ENCODE results near the gene MIER1.

Gene MIER1

DNA sequence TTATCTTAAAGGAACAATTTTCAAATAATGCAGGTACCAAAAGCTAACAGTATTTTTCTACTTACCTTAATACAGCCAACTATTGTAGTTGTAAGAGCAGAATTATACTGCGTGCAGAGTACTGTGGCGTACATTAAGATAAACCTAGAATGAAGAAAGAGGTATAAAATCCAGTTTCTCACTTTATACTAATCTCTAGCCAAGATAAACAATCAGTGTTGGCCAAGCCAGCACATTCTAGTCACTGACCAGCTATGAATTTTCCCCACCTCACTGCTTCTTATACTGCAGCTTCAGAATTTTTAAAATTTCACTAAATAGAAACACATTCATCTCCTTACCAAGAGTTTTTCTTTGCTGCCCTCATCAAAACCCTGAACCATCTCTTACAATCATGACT lies 95.5 kb downstream of the MIER1 start:
- no peak overlapping the region for H3K4me3 ChIP-seq (ENCODE audit: low read length)
- no peaks in the 10 kb centered on the region for H3K4me1 ChIP-seq (ENCODE audit: insufficient read depth, low read length)
- H3K9me3 ChIP-seq (ENCODE audit: low read length), result peaks cover 3% of the 10 kb centered on the region
- no peak overlapping the region for H2AFZ ChIP-seq (ENCODE audit: low read depth, low read length)
- H3K27me3 ChIP-seq (ENCODE audit: insufficient read depth, low read length), result no peaks in the 10 kb centered on the region
- peaks cover 51% of the 10 kb centered on the region for H3K36me3 ChIP-seq (ENCODE audit: insufficient read depth, low read length)

DNA sequence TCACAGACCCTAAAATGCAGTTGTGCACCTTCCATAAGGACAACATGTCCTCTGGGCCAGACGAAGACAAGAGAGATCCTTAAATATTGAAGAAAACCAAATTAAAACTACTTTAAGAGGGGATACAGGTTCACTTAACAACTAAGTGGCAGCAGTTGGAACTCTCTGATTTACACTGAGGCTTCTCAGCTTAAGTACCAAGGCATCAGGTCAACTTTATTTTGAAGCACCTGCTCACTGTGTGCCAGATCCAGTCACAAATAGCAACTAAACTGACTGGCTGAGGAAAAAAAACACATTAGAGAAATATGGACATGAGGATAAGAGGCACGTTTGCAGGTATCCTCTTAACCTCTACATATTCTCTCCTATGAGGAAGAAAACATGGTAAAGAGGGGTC lies 96.0 kb downstream of the MIER1 start:
- no peak overlapping the region for H3K4me3 ChIP-seq (ENCODE audit: low read length)
- no peaks in the 10 kb centered on the region for H3K4me1 ChIP-seq (ENCODE audit: insufficient read depth, low read length)
- H3K27me3 ChIP-seq (ENCODE audit: insufficient read depth, low read length), result no peaks in the 10 kb centered on the region
- peaks cover 51% of the 10 kb centered on the region for H3K36me3 ChIP-seq (ENCODE audit: insufficient read depth, low read length)
- H3K9me3 ChIP-seq (ENCODE audit: low read length), result peaks cover 3% of the 10 kb centered on the region
- no peak overlapping the region for H2AFZ ChIP-seq (ENCODE audit: low read depth, low read length)

DNA sequence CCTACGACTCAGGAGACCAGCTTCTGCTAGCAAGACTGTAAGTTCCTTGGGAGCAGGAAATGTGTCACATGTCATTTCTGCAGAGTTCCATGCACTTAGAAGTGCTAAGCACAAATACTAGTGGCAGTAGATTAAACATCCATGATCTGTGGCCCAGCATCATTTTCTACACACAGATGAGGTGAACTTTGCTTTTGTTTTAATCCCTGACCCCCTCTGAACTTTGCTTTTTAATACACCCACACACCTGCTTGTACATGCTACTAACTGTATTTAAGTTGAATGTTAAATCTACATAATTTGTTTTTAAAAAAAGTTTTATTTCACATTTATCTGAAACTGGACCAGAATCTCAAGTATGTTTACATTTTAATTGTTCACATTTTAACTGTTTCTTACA lies 104.7 kb downstream of the MIER1 start:
- Histone ChIP-seq H3K36me3 (ENCODE audit: insufficient read depth, low read length) (peaks cover 24% of the 10 kb centered on the region), H3K9me3 (ENCODE audit: low read length) (no peaks in the 10 kb centered on the region), H3K4me3 (ENCODE audit: low read length) (no peak overlapping the region), H3K4me1 (ENCODE audit: insufficient read depth, low read length) (no peaks in the 10 kb centered on the region), H3K27me3 (ENCODE audit: insufficient read depth, low read length) (no peaks in the 10 kb centered on the region), H2AFZ (ENCODE audit: low read depth, low read length) (no peak overlapping the region)

DNA sequence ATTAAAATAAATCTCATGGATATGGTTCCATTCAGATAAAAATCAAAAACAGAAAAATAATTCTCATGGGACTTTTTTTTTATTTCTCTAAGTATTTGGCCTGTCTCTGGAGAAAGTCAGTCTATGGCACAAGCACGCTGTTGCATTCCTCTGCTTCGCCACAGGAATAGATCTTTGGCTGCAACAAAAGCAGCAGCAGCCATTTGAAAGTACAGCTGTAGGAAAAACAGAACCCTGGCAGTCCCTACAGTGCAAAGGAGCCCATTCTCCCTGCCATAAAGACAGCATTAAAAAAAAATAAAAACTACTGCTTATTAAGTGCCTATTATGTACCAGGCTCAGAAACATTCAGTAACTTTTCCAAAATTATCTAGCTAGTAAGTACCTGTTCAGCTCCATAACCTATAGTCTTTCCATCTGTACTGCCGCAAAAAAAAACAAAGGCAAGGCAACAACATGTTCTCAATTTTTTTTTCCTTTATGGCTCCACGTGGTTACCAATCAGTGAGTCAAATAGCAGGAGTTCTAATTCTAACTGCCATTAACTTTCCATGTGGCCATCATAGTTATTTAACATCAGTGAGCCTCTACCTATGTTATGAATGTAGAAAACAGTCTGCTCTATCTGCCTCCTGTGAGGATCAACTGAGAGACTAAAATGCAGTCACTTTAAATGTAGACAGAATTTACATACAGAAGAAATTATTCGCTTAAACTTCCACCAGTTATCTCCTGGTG lies 106.5 kb downstream of the MIER1 start:
- H2AFZ ChIP-seq (ENCODE audit: low read depth, low read length), result no peak overlapping the region
- peaks cover 4% of the 10 kb centered on the region for H3K9me3 ChIP-seq (ENCODE audit: low read length)
- H3K4me1 ChIP-seq (ENCODE audit: insufficient read depth, low read length), result no peaks in the 10 kb centered on the region
- peaks cover 24% of the 10 kb centered on the region for H3K36me3 ChIP-seq (ENCODE audit: insufficient read depth, low read length)
- no peak overlapping the region for H3K4me3 ChIP-seq (ENCODE audit: low read length)
- H3K27me3 ChIP-seq (ENCODE audit: insufficient read depth, low read length), result no peaks in the 10 kb centered on the region

DNA sequence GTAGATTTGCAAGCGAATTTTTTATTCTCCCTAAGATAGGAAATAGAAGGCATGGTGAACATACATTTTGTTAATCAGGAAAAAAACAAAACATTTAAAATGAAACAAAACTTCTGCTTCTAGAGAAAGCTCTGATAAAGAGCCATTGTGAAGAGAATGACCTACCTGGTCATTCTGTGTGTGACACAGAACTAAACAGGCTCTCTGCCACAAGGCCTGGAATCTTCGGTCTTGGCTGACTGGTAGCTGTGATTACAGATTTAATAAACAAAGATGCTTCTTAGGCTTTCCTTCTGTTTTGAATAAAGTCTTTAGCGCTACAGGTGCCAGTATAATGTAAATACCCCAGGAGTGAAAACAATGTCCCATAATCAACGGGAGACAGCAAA lies 107.1 kb downstream of the MIER1 start:
- Histone ChIP-seq H3K36me3 (ENCODE audit: insufficient read depth, low read length) (peaks cover 28% of the 10 kb centered on the region), H3K4me1 (ENCODE audit: insufficient read depth, low read length) (no peaks in the 10 kb centered on the region), H3K4me3 (ENCODE audit: low read length) (no peak overlapping the region), H2AFZ (ENCODE audit: low read depth, low read length) (no peak overlapping the region), H3K9me3 (ENCODE audit: low read length) (peaks cover 6% of the 10 kb centered on the region), H3K27me3 (ENCODE audit: insufficient read depth, low read length) (no peaks in the 10 kb centered on the region)
